Hematopoietic multipotent progenitor cell treated with erythropoietin and hydrocortisone succinate and interleukin-3 and kit ligand, for 6 days (in vitro differentiated cells): ENCODE measurements around the gene CLEC3A.
"Not testable (repeated sequence)": the region's sequence is repeated elsewhere in the genome, so short reads cannot be mapped to it uniquely, and the experiment has no call there.

Experiments used
- DNase-seq: peaks from one replicate; pipeline ENCODE4 v3.0.0-alpha.2; 2015

Gene CLEC3A

GRCh38 chr16:78034530-78034929, 12.2 kb downstream of the CLEC3A start:
- no peak for DNase-seq

- DNase-seq: no peak
Measured at GRCh38 chr16:78035012-78035411, 12.7 kb downstream of the CLEC3A start.

DNA sequence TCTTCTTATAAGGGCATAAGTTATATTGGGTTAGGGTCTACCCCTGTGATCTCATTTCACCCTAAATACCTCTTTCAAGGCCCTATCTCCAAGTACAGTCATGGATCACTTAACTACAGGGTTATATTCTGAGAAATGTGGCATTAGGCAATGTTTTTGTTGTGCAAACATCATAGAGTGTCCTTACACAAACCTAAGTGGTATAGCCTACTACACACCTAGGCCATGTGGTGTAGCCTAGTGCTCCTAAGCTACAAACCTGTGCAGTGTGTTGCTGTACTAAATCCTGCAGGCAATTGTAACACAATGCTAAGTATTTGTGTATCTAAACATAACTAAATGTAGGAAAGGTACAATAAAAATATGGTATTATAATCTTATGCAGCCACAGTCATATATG, 18.0 kb downstream of the CLEC3A start:
- DNase-seq: no peak

DNA sequence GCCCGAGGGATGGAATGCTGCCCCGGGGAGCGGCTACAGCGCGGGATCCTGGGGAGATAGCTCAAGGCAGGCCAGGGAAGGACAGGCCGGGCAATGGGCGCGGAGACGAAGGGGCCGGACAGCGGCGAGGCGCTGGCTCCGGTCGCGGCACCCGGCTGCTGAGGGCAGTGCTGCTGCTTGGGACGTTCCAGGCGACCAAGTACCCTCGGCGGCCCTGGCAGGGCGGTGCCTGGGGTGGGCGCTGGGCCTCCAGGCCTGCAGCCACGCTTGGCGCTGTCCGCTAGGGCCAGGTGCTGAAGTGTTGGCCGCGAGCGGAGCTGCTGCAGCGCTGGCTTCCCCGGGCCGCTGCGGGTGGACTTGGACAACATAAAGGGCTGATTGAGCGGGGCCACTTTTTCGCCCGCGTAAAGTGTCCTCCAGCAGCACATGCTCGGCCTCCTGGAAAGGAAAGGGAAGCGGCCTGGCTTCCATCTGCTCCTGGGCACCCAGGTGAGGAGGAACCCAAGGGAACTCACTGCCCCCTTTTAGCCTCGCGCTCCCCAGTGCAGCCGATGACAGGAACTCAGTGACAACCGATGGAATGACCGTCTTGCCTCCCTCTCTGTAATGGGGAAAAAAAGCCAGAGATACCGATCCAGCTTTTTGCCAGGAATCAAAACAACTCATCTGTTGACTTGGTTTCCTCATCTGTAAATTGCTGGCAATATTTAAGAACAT, 23.7 kb downstream of the CLEC3A start:
- DNase-seq: peak; percentile 76

DNA sequence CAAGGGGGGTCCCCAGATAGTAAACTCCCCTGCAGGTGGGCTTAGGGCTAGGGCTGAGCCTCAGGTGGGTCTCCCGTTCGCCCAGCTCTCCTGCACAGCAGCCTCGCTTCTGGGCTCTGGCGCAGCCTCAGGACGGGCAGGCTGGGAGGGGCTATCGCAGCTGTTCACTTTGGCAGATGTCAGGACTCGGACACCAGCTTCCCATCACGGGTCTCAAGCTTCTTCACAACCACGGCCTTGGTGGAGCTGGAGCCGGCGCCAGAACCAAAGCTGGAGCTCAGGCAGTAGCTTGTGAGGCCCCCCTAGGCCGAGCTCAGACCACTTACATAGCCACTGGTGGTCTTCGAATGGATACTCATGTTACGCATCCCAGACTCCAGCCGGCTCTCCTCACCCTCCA, 26.0 kb downstream of the CLEC3A start:
- no peak for DNase-seq

DNA sequence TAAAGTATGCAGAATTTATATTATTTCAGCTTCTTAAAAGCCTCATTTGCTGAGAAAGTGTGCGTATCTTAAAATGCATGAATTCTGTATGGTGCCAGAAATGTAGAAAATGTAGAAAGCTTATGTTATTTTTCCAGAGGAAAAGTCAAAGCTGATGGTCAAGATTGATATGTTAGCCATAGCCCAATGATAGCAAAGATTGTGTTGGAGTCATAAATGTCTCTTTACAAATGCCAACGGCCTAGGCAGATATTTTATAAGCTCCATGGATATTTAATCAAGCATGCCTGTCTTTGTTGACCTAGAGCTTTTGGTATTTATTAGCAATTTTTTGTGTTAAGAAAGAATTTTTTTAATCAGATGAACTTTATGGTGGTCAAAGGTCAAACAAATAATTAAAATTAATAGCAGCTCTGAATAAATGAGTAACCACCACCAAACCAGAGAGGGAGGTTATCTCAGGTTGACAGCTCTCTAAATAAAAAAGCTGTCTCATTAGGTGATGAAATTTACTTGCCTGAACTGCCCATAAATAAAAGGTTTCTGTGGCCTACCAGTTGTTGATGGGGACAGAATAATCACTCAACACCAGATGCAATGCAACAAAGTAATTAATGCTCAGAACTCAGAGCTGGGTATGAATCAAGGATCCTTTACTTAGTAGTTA, 28.5 kb downstream of the CLEC3A start:
- no peak for DNase-seq

GRCh38 chr16:78057803-78058564, 35.6 kb downstream of the CLEC3A start:
- DNase-seq: no peak

DNA sequence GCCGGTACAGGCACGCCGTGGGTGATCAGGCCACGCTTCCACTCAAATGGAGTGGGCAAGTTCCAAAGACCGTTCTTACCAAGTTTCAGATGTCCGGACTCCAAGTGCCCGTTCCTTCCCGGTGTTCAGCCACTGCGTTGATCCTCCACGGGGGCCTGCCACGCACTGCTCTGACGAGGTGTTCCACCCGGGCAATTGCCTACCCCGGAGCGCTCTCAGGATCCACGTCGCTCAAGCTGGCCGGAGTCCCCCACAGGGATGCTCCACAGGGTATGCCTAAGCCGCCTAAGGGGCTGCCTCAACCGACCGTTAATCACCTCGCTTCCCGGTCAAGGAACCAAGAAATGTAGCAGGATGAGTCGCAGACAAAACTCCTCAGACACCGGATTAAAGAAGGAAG, 37.5 kb downstream of the CLEC3A start:
- not testable (repeated sequence) for DNase-seq

GRCh38 chr16:78060295-78060694, 37.9 kb downstream of the CLEC3A start:
- DNase-seq: peak; percentile 10

DNA sequence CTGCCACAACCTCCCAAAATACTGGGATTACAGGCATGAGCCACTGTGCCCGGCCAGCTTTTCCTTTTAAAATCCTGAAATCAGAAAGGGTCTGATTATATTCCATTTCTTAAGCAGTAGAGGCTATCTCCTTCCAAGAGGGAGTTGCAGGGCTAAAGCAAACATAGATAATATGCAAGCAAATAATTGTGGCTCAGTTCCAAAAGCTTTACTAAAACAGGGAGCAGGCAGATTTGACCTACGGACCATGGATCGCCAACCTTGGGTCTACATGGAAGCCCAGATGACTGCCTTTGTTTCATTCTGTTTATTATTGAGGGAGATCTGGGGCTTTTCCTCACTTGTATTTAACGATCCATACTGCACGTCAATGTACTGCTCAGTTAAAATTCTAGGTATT, 38.5 kb downstream of the CLEC3A start:
- DNase-seq: no peak

DNA sequence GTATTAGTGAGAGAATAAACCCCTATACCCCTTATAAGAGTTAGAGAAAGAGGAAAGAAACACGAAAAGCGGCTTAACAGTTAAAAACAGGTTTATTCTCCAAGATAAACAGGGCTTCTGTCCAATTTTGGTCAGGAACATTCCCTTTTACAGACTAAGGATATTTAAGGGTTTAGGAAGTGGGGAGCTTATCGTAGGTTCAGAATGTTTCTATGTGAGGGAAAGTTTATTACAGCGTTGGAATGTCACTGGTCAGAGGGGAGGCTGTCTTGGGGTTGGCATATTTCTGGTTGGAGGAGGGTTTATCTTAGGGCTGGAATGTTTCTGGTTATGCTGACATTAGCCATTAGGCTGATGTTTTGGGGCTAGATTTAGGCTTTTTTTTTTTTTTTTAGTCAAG, 43.0 kb downstream of the CLEC3A start:
- no peak for DNase-seq

GRCh38 chr16:78069913-78070312, 47.6 kb downstream of the CLEC3A start:
- no peak for DNase-seq

DNA sequence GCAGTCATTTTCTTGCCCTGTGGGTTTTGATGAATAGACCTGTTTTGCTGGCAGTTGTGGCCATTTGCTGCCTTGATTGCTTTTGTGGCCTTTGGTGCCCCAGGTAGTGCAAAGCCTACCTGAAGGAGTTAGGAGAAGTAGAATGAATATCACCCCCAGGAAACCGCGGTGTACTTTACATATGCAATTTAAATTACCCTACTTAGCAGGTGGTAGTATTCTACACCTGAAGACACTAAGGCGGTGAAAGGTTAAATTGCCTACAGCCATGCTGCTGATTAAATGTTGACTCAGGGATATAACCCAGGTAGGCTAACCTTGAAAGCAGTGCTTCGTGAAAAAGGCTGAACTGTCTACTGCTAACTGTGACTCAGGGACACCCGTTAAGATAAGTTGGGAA, 49.9 kb downstream of the CLEC3A start:
- DNase-seq: no peak

DNA sequence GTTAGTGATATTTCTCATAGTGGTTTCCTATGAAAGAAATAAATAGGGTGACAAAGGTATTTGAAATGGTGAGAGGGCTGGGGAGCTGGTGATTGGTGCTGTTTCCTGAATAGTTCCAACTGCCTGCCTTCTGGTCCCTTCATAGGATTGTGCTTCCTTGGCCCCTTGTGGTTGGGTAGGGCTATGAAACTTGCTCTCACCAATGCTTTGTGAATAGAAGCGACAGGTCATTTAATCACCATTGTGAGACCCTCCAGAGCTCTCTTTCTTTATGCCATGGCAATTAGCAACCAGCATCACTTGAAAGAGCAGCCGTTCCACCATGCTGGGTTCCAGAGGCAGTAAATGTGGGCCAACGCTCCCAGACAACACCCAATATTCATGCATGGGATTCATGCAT, 53.5 kb downstream of the CLEC3A start:
- DNase-seq: no peak

- DNase-seq: no peak
Measured at GRCh38 chr16:78081341-78081740, 59.0 kb downstream of the CLEC3A start.
